ENCODE data around the gene ST3GAL3.

Gene ST3GAL3

GRCh38 chr1:43707190-43708001 lies at the start of gene ST3GAL3:
Gene ST3GAL3 (plus strand): TSS chr1:43707536. CDS start chr1:43736263, 28,727 bp downstream.
- DNase-seq (ENCODE audit: low read depth), result peak; percentile 80

- no peak for DNase-seq (ENCODE audit: low read depth)
Observed at GRCh38 chr1:43659212-43660166, 47.8 kb upstream of the ST3GAL3 start.

GRCh38 chr1:43660355-43660754 lies 47.0 kb upstream of the ST3GAL3 start:
- DNase-seq (ENCODE audit: low read depth), result no peak

- no peak for DNase-seq (ENCODE audit: low read depth)
Observed at GRCh38 chr1:43664369-43664768, 43.0 kb upstream of the ST3GAL3 start.

GRCh38 chr1:43666608-43667007 lies 40.7 kb upstream of the ST3GAL3 start:
- DNase-seq (ENCODE audit: low read depth), result no peak

- no peak for DNase-seq (ENCODE audit: low read depth)
Observed at GRCh38 chr1:43668956-43669355, 38.4 kb upstream of the ST3GAL3 start.

GRCh38 chr1:43669878-43670277 lies 37.5 kb upstream of the ST3GAL3 start:
- no peak for DNase-seq (ENCODE audit: low read depth)

- DNase-seq (ENCODE audit: low read depth), result no peak
Observed at GRCh38 chr1:43671193-43671592, 36.1 kb upstream of the ST3GAL3 start.

- peak; percentile 51 for DNase-seq (ENCODE audit: low read depth)
Observed at GRCh38 chr1:43671626-43672330, 35.6 kb upstream of the ST3GAL3 start.

GRCh38 chr1:43673261-43673660 lies 34.1 kb upstream of the ST3GAL3 start:
- DNase-seq (ENCODE audit: low read depth), result no peak

GRCh38 chr1:43678940-43679339 lies 28.4 kb upstream of the ST3GAL3 start:
- no peak for DNase-seq (ENCODE audit: low read depth)

- DNase-seq (ENCODE audit: low read depth), result no peak
Observed at GRCh38 chr1:43683560-43683959, 23.8 kb upstream of the ST3GAL3 start.

GRCh38 chr1:43686801-43687200 lies 20.5 kb upstream of the ST3GAL3 start:
- DNase-seq (ENCODE audit: low read depth), result no peak

- DNase-seq (ENCODE audit: low read depth), result no peak
Observed at GRCh38 chr1:43687301-43688108, 19.8 kb upstream of the ST3GAL3 start.

- no peak for DNase-seq (ENCODE audit: low read depth)
Observed at GRCh38 chr1:43688109-43688387, 19.3 kb upstream of the ST3GAL3 start.

GRCh38 chr1:43688594-43689000 lies 18.7 kb upstream of the ST3GAL3 start:
- DNase-seq (ENCODE audit: low read depth), result peak; percentile 89

- no peak for DNase-seq (ENCODE audit: low read depth)
Observed at GRCh38 chr1:43689289-43689688, 18.0 kb upstream of the ST3GAL3 start.

- DNase-seq (ENCODE audit: low read depth), result no peak
Observed at GRCh38 chr1:43691871-43692815, 15.2 kb upstream of the ST3GAL3 start.

GRCh38 chr1:43693371-43693770 lies 14.0 kb upstream of the ST3GAL3 start:
- no peak for DNase-seq (ENCODE audit: low read depth)

- no peak for DNase-seq (ENCODE audit: low read depth)
Observed at GRCh38 chr1:43699281-43699680, 8.1 kb upstream of the ST3GAL3 start.
